ENCODE data around the gene BDNF.

BDNF gene

DNA sequence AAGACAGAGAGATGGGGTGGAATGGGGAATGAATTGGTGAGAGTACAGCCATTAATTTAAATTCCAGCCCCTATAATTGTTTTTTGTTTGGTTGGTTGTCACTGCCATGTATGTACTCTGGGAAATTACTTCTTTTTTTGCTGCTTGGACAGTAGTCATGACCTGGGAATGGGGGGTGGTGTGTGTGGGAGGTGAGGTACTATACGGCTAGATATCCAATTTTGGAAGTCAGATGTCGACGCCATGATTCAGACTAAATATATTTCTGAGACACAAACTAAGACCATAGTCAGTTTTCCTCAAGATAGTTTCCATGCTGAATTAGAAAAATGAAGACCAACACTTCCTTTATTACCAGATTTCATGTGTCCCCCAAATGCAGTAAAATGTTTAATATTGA is 7.4 kb upstream of the BDNF start:
- DNase-seq (ENCODE audit: low read depth in 2 of 3, low spot score in 2 of 3): no peak

DNA sequence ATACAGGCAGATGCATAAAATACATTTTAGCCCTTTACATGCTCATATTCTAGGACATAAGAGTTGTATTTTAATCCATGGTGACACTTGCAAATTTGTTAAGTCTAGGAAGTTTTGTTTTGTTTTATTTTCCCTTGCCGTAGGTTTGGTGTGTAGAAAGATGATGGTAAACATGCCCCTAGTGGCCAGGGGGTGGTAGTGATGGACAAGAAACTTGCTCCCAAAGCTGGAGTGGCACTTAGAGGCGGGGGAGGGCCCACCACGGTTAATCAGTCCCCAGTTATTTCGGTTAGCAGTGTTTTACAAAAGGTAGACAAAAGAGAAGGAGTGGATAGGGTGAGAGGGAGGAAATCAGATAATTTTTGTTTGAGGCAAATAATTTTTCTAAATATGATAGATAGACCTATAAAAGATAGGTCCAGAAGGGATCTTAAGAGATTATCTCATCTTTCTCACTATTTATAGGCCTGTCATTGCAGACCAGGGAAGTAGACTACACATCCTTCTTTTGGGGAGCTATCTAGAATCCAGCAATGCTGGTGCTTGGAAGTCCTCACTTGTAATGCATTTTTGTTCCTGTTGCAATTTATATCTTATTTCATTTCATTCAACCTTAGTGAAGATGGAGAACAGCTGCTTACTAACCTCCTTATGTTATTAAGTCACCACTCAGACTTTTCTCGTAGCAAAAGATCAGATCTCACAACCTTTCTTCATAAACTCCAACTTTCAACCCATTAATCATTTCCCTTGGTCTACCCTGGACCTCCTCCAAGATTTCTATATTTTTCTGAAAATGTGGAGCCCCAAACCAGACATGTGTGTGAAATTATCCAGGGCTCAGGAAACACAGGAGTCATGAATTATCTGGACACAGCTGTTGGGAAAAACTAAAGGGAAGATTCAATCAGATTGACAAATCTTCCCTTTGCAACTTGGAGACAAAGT is 5.9 kb upstream of the BDNF start:
- no peak for DNase-seq (ENCODE audit: low read depth in 2 of 3, low spot score in 2 of 3)

DNA sequence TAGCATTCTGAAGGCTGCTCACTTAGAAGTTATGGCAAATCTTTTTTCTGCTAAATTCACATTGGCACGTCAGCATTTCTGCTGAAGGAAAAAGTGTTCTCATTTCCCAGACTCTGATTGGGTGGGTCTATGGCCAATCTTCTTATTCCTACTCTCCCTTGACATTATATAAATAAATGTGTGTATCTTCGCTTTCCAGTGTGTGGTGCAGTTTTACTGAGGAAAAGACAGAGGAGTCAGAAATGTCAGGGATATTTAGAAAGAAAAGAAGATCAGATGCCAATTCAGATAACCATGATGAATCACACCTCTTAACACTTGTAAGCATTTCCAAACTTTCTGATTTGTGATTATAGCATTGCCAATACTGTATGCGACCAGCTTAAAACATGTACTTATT is 3.2 kb upstream of the BDNF start:
- no peak for DNase-seq (ENCODE audit: low read depth in 2 of 3, low spot score in 2 of 3)

DNA sequence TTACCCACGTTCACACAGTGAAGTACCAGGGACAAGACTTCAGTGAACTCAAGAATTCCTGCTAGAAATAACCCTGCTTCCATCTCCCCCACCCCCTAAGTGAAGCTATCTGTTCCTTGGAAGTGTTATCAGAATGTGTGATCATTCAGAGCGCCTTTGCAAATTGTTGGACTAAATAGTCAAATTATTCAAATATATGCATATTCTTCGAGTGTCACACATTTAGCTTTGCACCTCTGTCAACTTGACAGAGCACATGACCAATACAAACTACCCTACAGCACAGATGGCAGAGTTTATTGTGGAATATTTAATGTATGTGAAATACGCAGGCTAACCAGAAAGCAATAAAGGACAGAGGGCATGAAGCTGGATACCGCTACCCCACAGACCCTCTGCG is 2.6 kb upstream of the BDNF start:
- DNase-seq (ENCODE audit: low read depth in 2 of 3, low spot score in 2 of 3): no peak

DNA sequence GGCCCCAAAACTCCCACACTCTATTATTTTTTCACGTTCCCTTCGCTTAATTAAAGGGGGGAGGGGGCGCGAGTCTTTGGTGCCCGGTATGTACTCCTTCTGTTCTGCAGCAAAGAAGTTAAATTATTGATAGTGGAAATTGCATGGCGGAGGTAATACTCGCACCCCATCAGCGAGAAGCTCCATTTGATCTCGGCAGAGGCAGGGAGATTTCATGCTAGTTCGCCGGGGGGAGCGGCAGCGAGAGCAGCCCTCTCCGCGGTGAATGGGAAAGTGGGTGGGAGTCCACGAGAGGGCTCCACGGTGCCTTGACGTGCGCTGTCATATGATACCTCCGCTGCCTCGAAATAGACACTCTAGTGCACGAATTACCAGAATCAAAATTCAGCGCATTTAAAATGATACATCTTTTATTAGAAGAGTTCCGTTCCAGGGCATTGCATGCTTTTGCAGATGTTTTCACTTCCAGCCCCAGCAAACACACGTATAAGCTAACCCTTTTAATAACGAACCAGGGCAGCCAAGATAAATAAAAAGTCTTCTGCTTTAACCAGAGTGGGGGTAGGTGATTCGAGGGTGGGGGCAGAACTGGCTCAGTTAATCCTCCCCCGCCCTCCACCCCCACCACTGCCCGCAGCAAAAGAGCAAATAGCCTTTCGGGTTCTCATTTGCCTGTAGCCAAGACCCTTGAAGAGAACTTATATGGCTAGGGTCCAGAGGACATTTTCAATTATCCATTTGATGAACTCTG is 1.3 kb upstream of the BDNF start:
- DNase-seq (ENCODE audit: low read depth in 2 of 3, low spot score in 2 of 3): no peak

DNA sequence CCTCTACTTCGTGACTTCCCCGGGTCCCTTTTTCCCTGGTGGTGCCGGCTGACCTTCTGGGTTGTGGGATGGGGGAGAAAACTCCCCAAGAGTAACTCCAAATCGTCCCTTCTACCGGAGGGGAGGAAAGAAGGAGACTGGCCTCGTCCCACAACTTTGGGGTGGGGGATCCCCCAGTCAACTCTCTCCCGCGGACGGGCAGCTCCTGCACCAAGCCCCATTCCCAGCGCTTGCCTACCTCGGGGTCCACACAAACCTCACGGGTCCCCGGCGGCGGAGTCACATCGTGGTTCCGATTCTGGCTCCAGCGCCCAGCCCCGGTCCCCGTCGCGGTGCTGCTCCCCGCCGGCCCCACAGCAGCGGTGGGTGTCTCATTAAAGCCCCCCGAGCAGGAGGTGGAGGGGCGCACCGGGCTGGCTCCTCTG is 317 bp downstream of the BDNF start:
- no peak for DNase-seq (ENCODE audit: low read depth in 2 of 3, low spot score in 2 of 3)

DNA sequence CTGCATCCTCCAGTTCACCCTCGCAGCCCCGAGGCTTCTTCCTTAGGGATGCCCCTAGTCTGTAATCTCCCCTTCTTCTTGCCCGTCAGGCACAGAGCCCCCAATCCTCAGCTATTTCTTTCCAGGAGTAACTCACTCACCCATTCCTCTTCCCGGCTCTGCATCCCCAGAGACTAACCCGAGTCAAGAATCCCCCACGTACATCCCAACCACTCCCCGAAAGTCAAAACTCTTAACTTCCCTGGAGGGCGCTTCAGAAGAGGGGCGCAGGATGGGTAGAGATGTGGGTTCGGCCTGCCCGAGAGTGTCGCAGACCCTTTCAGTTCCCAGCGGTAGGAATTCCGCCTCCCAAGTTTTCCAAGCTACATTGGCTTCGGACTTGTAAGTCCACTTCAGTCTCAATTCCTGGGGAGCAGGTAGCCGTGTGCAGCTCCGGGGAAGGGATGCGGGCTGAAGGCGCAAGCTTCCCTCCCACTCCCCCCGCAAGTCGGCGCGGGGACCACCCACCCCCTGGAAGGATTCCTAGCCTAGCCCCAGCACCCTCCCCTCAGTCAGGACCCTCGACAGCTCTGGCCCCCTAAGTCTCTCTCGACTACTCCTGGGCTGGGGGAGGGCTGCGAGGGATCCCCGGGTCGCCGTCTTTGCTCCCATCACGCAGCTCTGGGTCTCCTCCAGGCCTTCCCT is 871 bp downstream of the BDNF start:
- DNase-seq (ENCODE audit: low read depth in 2 of 3, low spot score in 2 of 3): no peak

DNA sequence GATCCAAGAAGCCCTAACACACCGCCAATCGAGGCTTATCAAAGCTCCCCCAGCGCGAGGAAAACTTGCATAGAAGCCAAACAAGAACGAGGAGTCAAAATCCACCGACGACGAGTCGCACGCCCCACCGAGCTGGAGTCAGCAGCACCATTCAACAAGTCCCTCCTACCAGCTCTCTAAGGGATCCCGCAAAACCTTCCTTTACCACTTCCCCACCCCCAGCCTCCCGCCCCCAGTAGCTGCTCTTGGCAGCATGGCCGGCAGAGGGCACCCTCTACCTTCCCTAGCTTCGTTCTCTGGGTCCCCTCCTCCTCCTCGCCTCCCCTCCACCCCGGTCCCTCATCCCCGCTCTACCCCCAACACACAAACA is 1.4 kb downstream of the BDNF start:
- peak; percentile 45 to 53 (median 48) for DNase-seq (ENCODE audit: low read depth in 2 of 3, low spot score in 2 of 3)

DNA sequence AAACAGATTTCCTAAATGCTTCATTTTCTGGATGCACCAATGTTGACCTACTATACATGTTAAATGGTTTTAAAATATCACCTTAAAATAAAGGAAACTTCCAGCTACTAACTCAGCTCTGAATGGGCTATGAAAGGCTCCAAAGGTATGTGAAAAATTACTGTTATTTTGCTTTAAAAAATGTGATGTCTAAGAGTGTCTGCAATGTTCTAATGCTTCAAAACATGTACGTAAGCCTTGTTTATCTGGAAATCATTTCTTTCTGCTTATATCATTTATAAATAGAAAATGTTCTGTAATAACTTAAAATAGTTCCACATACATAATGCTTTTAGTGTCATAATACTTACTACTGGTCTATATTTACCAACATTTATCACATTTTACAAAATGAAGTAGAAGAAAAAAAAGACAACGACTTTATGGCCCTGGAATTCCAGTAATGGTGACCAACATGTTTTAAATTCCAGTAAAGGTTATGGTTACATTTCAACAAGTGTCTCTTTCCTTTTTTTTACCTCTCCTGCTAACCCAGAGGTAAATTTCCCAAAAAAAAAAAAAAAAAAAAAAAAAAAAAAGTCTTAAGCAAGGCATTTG is 2.5 kb downstream of the BDNF start:
- DNase-seq (ENCODE audit: low read depth in 2 of 3, low spot score in 2 of 3): no peak

DNA sequence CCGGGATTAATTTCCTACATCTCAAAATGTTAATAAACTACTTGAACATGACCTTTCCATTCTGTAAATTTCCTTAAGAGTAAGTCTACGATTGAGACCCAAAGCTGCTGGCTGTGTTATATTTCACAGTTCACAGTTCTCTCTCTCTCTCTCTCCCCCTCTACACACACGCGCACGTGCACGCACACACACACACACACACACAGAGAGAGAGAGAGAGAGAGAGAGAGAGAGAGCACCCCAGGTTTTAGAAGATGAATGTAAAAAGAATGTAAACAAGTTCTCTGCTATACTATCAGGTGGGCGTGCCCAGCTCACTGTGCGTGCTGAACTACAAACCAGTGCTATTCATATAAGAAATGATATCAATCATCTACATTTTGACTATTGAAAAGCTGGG is 3.3 kb downstream of the BDNF start:
- DNase-seq (ENCODE audit: low read depth in 2 of 3, low spot score in 2 of 3): no peak

DNA sequence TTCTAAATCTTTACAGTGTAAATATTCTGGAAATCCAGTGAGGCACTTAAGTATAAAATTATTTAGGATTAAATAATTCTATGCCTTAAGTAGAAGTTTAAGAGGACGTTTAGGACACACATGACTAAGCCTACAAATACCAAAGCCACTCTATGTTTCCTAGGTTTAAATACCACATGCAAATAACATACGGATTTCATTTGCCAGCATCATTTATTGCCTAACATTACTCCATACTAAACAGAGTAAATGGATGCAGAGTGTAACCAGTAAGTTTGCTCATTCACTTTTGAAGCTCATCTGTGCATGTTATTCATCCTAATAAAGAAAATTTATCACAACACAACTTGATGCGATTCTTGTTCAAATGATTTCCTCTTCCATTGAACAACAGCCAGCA is 4.1 kb downstream of the BDNF start:
- no peak for DNase-seq (ENCODE audit: low read depth in 2 of 3, low spot score in 2 of 3)

DNA sequence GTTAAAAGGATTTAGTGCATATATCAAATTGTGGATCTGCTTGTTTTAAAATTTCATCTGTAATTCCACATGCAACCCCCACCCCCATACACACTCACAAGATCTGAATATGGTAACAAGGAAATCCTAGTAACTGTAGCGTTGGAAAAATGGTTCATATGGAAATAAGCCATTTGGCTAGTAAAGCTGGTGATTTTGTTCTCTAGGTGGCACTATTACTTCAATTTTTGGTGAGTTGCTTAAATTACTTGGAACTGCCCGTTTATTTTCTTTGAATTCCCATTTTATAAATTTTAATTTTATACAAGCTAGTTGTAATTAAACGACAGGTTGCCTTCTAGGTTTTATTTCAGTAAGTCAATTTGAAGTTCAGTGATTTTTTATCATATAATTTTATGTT is 5.3 kb downstream of the BDNF start:
- DNase-seq (ENCODE audit: low read depth in 2 of 3, low spot score in 2 of 3): no peak

DNA sequence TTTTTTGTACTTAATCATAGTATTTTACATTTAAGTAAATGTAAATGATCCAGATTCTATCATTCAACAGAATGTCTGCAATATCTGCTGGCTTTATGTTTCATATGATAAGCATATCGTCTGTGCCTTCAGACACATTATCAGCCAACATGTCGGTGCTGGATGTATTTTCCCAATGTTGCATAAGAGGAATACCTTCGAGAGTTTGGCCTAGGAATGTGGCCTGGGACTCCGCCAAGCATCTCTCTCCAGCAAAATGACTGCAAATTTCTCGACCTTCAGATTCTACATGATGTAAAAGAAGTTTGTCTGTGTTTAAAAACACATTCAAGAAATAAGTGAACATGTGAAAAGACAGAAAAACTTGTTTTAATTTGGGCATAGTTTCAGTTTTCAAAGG is 6.9 kb downstream of the BDNF start:
- DNase-seq (ENCODE audit: low read depth in 2 of 3, low spot score in 2 of 3): no peak

DNA sequence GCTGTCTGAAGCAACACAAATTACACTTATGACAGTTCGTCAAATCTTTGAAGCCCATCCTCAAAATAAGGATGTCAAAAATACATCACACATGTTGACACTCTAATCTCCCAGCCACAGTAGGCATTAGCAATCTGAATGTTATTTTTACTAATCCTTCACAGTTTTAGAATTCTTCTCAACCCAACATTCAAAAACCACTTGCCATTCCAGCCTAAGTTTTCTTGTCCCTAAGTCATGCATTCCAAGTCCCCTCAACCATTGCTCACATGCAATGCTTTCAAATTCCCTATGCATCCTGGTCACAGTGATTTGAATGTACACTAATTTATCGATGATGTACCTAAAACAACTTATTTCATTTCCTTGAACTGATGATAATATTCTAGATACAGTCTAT is 7.5 kb downstream of the BDNF start:
- no peak for DNase-seq (ENCODE audit: low read depth in 2 of 3, low spot score in 2 of 3)

DNA sequence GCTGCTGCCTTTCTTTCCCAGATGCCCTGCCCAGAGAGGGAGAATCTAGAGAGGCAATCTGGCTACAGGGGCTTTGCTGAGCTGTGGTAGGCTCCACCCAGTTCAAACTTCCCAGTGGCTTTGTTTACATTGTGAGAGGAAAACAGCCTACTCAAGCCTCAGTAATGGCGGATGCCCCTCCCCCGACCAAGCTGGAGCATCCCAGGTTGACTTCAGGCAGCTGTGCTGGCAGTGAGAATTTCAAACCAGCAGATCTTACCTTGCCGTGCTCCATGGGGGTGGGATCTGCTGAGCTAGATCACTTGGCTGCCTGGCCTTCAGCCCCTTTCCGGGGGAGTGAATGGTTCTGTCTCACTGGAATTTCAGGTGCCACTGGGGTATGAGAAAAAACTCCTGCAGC is 12.2 kb downstream of the BDNF start:
- no peak for DNase-seq (ENCODE audit: low read depth in 2 of 3, low spot score in 2 of 3)

DNA sequence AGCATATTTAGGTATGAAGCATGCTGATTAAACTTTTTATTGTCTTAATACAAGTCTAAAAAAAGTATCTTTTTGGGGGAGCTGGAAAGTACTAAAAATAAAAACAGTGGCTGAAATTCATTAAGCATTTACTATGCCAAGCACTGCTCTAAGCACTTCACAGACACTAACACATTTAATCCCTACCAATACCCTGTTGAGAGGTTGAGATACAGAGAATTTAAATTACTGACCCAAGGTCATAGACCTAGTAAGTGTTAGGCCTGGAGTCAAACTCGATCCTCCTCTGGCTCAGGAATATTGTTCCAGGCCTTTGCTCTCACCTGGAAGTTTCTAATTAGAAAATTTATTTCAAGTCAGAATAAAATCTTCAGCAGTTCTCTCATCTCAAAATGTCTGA is 18.6 kb downstream of the BDNF start:
- no peak for DNase-seq (ENCODE audit: low read depth in 2 of 3, low spot score in 2 of 3)

DNA sequence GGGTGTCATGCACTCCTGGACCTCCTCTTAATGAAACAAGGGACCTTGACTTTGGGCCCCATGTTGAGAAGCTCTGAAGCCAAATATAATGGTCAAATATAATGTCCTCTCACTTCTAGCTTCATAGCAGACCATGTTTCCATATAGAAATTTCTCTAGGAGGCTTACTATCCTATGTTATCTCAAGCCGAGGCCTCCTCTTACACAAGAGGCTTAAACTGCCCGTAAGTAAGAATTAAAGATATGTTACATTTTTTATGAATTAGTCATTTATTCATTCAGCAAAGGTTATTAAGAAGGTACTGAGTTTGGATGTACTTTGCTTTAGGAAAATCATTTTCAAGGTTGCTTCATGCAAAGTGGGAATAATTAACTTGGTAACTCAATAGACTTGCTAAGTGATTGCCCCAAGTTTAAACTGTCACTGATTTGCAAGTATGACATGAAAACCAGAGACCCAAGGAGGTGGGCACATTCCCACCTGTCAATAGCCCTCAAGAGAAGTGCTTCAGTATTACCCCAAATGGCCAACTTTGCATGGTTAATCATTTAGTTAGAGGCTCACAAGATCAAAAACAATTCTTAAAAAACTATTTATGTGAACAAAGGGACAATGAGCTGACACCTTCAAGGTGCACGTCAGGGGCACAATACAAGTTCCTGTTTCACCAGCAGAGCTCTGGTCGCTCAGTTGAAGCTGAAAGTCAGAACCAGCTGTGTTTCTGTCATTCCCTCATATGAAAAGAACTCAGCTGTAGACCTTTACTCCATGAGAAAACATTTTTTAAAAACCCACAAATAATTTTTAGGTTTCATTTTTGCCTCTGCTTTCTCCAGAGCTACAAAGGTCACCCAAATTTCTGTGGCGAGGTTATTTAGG is 20.9 kb downstream of the BDNF start:
- DNase-seq (ENCODE audit: low read depth in 2 of 3, low spot score in 2 of 3): no peak

DNA sequence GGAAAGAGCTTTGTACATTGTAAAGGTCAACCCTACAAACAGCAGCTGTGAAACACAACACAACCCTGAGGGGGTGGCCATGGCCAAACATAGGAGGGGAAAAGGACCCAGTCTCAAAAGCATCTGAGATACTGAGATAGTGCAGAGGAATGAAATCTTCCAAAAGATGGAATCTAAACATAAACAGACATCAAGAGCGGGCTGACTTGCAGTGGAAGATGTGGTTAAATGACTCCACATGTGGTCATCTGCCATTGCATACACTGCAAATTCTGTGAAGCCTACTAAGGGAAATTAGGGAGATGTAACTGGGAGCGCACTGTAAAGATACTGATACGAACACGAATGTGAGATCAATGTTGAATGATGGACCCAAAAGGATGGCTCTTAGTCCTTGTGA is 22.0 kb downstream of the BDNF start:
- DNase-seq (ENCODE audit: low read depth in 2 of 3, low spot score in 2 of 3): no peak

DNA sequence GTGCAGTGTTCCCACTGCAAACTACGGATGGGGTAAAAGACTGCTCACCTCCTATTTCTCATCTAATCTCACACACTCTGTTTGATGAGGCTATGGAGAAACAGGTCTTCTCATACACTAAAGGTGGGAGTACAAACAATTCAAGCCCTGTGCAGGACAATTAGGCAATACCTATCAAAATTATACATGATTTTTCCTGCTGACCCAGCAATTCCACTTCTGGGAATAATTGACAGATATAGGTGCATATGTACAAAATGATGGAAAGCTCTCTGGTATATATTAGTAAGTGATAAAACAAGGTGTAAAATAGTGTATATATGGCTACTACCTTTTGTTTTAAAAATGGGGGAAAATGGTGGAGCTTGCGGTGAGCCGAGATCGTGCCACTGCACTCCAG is 23.1 kb downstream of the BDNF start:
- no peak for DNase-seq (ENCODE audit: low read depth in 2 of 3, low spot score in 2 of 3)

DNA sequence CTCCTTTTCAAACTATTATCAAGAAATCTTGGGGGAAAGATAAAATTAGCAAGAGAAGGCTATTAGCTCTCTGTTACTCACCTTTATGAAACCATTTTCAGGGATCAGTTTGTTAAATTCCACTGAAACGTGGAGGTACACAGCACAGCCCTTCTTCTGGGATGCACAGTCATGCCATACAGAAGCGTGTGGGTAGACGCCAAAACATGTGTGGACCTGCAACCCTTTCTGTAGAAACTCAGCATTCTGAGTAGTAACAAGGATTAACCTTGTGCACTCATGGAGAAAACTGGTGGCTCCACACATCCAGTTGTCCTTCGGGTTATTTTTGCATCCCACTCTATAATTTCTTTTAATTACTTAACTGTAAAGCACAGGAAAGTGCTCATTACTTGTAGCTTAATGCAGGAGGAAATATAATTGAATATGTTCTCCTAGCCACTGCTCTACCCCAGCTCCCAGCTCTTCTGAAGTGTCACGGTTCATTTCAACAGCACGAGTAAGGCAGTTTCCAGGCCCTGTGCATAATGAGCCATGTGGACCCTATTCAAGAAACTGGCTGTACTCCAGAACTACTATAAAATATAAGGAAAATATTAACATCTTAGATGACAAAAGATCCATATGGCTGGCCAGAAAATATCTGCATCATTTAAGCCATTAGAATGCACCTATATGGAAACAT is 26.1 kb downstream of the BDNF start:
- DNase-seq (ENCODE audit: low read depth in 2 of 3, low spot score in 2 of 3): no peak

Measured in activated CD8-positive, alpha-beta memory T cell treated with anti-CD3 and anti-CD28 coated beads for 48 hours (primary cell).